ENCODE results near the gene FRMD4A.

DNA sequence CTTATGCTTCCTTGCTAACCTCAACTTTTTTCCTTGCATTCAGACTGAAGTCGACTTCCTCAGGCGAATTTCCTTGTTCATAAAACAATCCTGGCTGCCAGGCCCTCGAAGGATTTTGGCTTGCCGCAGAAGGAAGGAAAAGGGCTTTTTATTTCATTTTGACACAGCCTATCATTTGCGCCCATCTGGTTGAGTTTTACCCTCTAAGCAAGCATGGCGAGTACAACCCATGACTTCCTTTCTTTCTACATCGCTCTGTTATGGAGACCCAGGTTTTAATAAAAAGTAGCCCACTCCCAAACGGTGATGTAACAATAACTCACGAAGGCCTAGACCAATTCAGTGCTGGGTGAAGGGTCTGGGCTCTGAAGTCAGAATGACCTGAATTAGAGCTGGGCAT lies 634.7 kb downstream of the FRMD4A start:
- TF ChIP-seq CTCF (conservative IDR thresholded peaks at IDR 0.05; ENCODE audit: low read depth, low read length) (no peak), POLR2A (IDR thresholded peaks at IDR 0.05; ENCODE audit: low read depth, low read length) (no peak), CEBPB (IDR thresholded peaks at IDR 0.05; ENCODE audit: low read depth, low read length) (no peak), BHLHE40 (IDR thresholded peaks at IDR 0.05; ENCODE audit: low read depth, low read length) (no peak)

All from IMR-90 (cell line).